ENCODE results near the gene GTSE1. TPM values are rescaled to one million over a fixed set of nuclear protein-coding genes. Genes with fewer than 3 reads are reported as not detected.

Gene GTSE1
- total and polyA plus RNA-seq, 12 donors: 0.17 to 4.7 (median 0.35) TPM

GRCh38 chr22:46293577-46294260 is 3.0 kb upstream of the GTSE1 start:
- H3K36me3 ChIP-seq: peaks cover 0 to 44% (median 20%) of the 10 kb centered on the region in 9 donors
- H3K4me3 ChIP-seq: no peak overlapping the region
- DNase-seq (peak in 1 of 2 donors; percentile 53), ATAC-seq (no peak)
- intact Hi-C loops (cut with DNase I): loop anchor here in 1 of 10 donors (5.0 kb wide), 1 partner anchor 36 kb away; no protein-coding TSS in a partner anchor
- H3K9me3 ChIP-seq: peaks cover 0 to 12% (median 0%) of the 10 kb centered on the region in 11 donors
- 78 to 86% methylated on average over 11 of the region's 11 CpGs for WGBS, 2 donors
- H3K27ac ChIP-seq: peak overlapping the region in 4 of 10 donors; percentile 34 to 76 (median 48)
- H3K4me1 ChIP-seq: peaks cover 11 to 50% (median 33%) of the 10 kb centered on the region in 9 donors
- no peaks in the 10 kb centered on the region for H3K27me3 ChIP-seq
- no peak for TF ChIP-seq CTCF (IDR thresholded peaks at IDR 0.05)

DNA sequence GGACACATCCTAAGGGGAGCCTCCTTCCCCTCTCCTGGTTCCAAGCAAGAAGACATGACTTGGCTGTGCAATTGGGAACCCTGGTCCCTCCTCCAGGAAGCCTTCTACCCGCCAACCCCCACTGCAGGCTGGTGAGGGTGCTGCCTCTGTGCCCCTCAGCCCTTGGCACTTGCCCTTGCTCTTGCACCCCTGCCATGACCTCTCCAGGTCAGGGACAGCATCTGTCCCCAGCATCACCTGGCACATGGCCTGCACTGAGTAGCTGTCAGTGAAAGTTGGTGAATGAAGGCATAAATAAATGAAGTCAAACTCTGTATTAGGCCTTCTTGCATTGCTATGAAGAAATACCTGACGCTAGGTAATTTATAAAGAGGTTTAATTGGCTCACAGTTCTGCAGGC is 1.9 kb upstream of the GTSE1 start:
- no peaks in the 10 kb centered on the region for H3K27me3 ChIP-seq
- peak overlapping the region in 1 of 10 donors; percentile 97 for H3K27ac ChIP-seq
- 91 to 94% methylated on average over 2 of the region's 2 CpGs for whole genome bisulfite sequencing, 2 donors
- peaks cover 0 to 12% (median 0%) of the 10 kb centered on the region in 11 donors for H3K9me3 ChIP-seq
- intact Hi-C loops (cut with DNase I): loop anchor here in 5 of 10 donors (5.0 kb wide), 6 partner anchors 37 to 282 kb away; partner anchors contain the start of gene CDPF1 (in 2 of the 5)
- ATAC-seq (no peak), DNase-seq (no peak)
- no peak for TF ChIP-seq CTCF (IDR thresholded peaks at IDR 0.05)
- no peak overlapping the region for H3K4me3 ChIP-seq
- peaks cover 0 to 39% (median 20%) of the 10 kb centered on the region in 9 donors for H3K36me3 ChIP-seq
- peaks cover 11 to 45% (median 24%) of the 10 kb centered on the region in 9 donors for H3K4me1 ChIP-seq

DNA sequence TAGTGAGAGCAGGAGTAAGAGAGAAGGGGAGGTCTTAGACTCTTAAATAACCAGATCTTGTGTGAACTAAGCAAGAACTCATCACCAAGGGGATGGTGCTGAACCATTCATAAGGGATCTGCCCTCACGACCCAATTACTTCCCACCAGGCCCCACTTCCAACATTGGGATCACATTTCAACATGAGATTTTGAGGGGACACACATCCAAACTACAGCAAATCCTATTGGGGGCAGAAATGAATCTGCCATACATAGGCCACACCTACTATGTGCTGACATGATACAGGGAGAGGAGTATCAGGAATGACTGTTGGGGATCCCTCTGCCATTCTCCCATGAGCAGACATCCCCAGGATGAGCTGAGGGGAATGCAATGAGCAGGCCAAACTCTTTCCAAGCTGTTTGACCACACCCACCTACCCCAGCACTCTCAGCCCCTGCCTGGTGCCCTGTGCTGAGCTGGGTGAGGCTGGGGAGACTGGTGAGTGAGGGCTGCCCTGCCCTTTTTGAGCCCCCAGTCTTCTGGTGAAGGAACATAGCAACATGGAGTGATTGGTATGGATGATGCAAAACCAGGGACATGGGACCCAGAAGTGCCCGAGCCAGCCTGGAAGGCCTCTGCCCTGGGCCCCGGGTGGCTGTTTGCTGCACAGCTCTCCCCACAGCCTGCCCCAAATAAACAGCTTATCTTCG is 1.2 kb upstream of the GTSE1 start:
- ATAC-seq: peak in 1 of 8 donors; percentile 6
- intact Hi-C loops (cut with DNase I): loop anchor here in 4 of 10 donors (5.0 kb wide), 5 partner anchors 43 to 283 kb away; partner anchors contain the start of gene CDPF1 (in 2 of the 4)
- no peaks in the 10 kb centered on the region for H3K27me3 ChIP-seq
- DNase-seq: no peak
- 64 to 70% methylated on average over 4 of the region's 4 CpGs for WGBS, 2 donors
- peak overlapping the region in 9 of 10 donors; percentile 89 to 97 (median 91) for H3K27ac ChIP-seq
- peak overlapping the region in 7 of 10 donors; percentile 58 to 76 (median 65) for H3K4me3 ChIP-seq
- peaks cover 0 to 35% (median 20%) of the 10 kb centered on the region in 9 donors for H3K36me3 ChIP-seq
- no peak for TF ChIP-seq CTCF (IDR thresholded peaks at IDR 0.05)
- peaks cover 0 to 12% (median 0%) of the 10 kb centered on the region in 11 donors for H3K9me3 ChIP-seq
- H3K4me1 ChIP-seq: peaks cover 11 to 45% (median 20%) of the 10 kb centered on the region in 9 donors

DNA sequence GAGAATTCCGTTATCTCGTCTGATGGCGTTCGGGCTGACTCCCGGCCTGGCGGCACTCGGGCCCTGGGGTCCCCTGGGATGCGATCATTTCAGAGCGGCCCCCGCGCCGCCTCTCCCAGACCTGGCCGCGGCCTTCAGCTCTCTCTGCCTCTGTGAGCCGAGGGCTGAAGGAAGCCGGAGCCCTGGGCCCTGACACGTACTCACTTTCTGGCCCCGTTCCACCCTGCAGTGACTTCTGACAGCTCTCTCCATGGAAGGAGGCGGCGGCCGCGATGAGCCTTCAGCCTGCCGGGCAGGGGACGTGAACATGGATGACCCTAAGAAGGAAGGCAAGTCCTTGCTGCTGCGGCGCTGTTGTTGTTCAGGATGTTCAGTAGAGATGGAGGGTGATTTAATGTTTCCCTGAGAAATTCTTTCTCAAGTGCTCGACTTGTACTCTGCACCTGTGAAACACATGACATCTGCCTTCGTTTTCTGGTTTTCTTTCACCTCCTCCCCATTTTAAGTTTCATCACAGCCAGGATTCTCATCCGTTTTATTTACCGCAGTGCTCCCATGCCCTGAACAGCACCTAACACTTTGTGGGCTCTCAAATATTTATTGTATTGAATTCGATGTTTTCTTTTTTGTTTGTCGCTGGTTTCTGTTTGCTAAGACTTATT is 612 bp downstream of the GTSE1 start:
- no peaks in the 10 kb centered on the region for H3K27me3 ChIP-seq
- no peak for TF ChIP-seq CTCF (IDR thresholded peaks at IDR 0.05)
- H3K4me3 ChIP-seq: peak overlapping the region; percentile 32 to 76 (median 63)
- H3K4me1 ChIP-seq: peaks cover 11 to 45% (median 18%) of the 10 kb centered on the region in 9 donors
- 6% methylated on average over 32 of the region's 32 CpGs for WGBS, 2 donors
- peak in 2 of 8 donors; percentile 3 to 15 for ATAC-seq
- no peak for DNase-seq
- intact Hi-C loops (cut with DNase I): loop anchor here in 4 of 10 donors (5.0 kb wide), 5 partner anchors 45 to 285 kb away; partner anchors contain the start of gene CDPF1 (in 2 of the 4)
- H3K9me3 ChIP-seq: peaks cover 0 to under 1% (median 0%) of the 10 kb centered on the region in 11 donors
- H3K27ac ChIP-seq: peak overlapping the region in 2 of 10 donors; percentile 35 to 96
- peaks cover 0 to 19% (median 12%) of the 10 kb centered on the region in 9 donors for H3K36me3 ChIP-seq
